ENCODE data around the gene PSMB7.

- TF ChIP-seq, protein P1, sequence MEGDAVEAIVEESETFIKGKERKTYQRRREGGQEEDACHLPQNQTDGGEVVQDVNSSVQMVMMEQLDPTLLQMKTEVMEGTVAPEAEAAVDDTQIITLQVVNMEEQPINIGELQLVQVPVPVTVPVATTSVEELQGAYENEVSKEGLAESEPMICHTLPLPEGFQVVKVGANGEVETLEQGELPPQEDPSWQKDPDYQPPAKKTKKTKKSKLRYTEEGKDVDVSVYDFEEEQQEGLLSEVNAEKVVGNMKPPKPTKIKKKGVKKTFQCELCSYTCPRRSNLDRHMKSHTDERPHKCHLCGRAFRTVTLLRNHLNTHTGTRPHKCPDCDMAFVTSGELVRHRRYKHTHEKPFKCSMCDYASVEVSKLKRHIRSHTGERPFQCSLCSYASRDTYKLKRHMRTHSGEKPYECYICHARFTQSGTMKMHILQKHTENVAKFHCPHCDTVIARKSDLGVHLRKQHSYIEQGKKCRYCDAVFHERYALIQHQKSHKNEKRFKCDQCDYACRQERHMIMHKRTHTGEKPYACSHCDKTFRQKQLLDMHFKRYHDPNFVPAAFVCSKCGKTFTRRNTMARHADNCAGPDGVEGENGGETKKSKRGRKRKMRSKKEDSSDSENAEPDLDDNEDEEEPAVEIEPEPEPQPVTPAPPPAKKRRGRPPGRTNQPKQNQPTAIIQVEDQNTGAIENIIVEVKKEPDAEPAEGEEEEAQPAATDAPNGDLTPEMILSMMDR (IDR thresholded peaks at IDR 0.05): no peak
- TF ChIP-seq, protein P2, sequence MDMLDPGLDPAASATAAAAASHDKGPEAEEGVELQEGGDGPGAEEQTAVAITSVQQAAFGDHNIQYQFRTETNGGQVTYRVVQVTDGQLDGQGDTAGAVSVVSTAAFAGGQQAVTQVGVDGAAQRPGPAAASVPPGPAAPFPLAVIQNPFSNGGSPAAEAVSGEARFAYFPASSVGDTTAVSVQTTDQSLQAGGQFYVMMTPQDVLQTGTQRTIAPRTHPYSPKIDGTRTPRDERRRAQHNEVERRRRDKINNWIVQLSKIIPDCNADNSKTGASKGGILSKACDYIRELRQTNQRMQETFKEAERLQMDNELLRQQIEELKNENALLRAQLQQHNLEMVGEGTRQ (CRISPR knock-in tag; IDR thresholded peaks at IDR 0.05): no peak
- TF ChIP-seq ZNF671 (CRISPR knock-in tag; IDR thresholded peaks at IDR 0.05) (no peak), SP1 (CRISPR knock-in tag; conservative IDR thresholded peaks at IDR 0.05) (no peak), FOXJ3 (CRISPR knock-in tag; IDR thresholded peaks at IDR 0.05; ENCODE audit: borderline replicate concordance) (no peak), USF1 (CRISPR knock-in tag; IDR thresholded peaks at IDR 0.05) (no peak), ZNF416 (CRISPR knock-in tag; IDR thresholded peaks at IDR 0.05) (no peak), ETV6 (CRISPR knock-in tag; IDR thresholded peaks at IDR 0.05) (no peak), JUN (CRISPR knock-in tag; IDR thresholded peaks at IDR 0.05) (no peak), ZNF138 (CRISPR knock-in tag; conservative IDR thresholded peaks at IDR 0.05) (no peak)
- TF ChIP-seq, protein P3, sequence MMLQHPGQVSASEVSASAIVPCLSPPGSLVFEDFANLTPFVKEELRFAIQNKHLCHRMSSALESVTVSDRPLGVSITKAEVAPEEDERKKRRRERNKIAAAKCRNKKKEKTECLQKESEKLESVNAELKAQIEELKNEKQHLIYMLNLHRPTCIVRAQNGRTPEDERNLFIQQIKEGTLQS (CRISPR knock-in tag; conservative IDR thresholded peaks at IDR 0.05): no peak
Measured at GRCh38 chr9:124329206-124329792, 85.9 kb downstream of the PSMB7 start.

All from WTC11 (cell line).